ENCODE measurements around the gene SAYSD1. TPM values are rescaled to one million over a fixed set of nuclear protein-coding genes. Genes with fewer than 3 reads are reported as not detected.

The SAYSD1 gene
- total and polyA plus RNA-seq, 2 of the 8 experiments (the other 6 are each of a cell fraction or from before 2014, with no cell fraction given): 6.7 to 7.9 TPM

GRCh38 chr6:39111280-39111679 is 3.7 kb downstream of the SAYSD1 start:
- no peak overlapping the region for H4K8ac ChIP-seq (ENCODE audit: extremely low read depth, insufficient read depth, low read length)
- H3K4me2 ChIP-seq (ENCODE audit: insufficient read depth in 1 of 2, low read depth in 2 of 2, low read length in 2 of 2): no peak overlapping the region
- H3K9ac ChIP-seq (replicated peaks in 1 of 4; ENCODE audit: extremely low read depth in 1 of 4, low read depth in 3 of 4, low read length in 3 of 4): no peak overlapping the region
- no peak for FAIRE-seq
- H2BK20ac ChIP-seq (ENCODE audit: low read length): no peak overlapping the region
- peaks cover 4% of the 10 kb centered on the region; the same call in 1 of the 2 replicates for H3K23me2 ChIP-seq (ENCODE audit: low read depth, low read length)
- H4K5ac ChIP-seq (ENCODE audit: insufficient read length, low read depth, low read length): no peak overlapping the region
- H3K79me1 ChIP-seq (ENCODE audit: low read depth, low read length): no peaks in the 10 kb centered on the region; the same call in 1 of the 2 replicates
- no peak overlapping the region for H2AK5ac ChIP-seq (ENCODE audit: low read depth, low read length)
- H2BK12ac ChIP-seq (ENCODE audit: low read depth, low read length): no peak overlapping the region
- CTCF ChIA-PET (ENCODE audit: partially characterized antibody): interaction anchor here (0.6 to 1.6 kb wide), 5 partner anchors 9 to 198 kb away, joined by 3 to 10 read pairs (median 5); no protein-coding TSS in a partner anchor
- no peak overlapping the region for H3K14ac ChIP-seq (ENCODE audit: insufficient read length)
- no peaks in the 10 kb centered on the region for H3K79me2 ChIP-seq (ENCODE audit: control insufficient read depth in 1 of 2, insufficient read depth in 2 of 2, low read length in 2 of 2)
- no peak overlapping the region for H3K27ac ChIP-seq (ENCODE audit: low read depth, low read length)
- H3K4ac ChIP-seq (replicated peaks; ENCODE audit: insufficient read length, low read depth, low read length): no peak overlapping the region
- 0 out of 7 replicates have a peak, but pooled peaks cover 0 to 2% (median 0%) of the 10 kb centered on the region in 4 experiments for H3K27me3 ChIP-seq (replicated peaks in 1 of 4; ENCODE audit: control insufficient read depth in 3 of 4, extremely low read depth in 1 of 4, insufficient read depth in 3 of 4, low read length in 3 of 4)
- peaks cover 0 to 6% (median 5%) of the 10 kb centered on the region in 4 experiments; a peak in 5 of 7 replicates for H3K4me1 ChIP-seq (replicated peaks in 1 of 4; ENCODE audit: control insufficient read depth in 3 of 4, insufficient read depth in 4 of 4, low read length in 3 of 4)
- no peak overlapping the region for H2BK15ac ChIP-seq (ENCODE audit: low read length)
- H4K20me1 ChIP-seq (replicated peaks in 1 of 2; ENCODE audit: control insufficient read depth in 1 of 2, insufficient read depth in 2 of 2, low read length in 2 of 2): peaks cover 0 to 2% of the 10 kb centered on the region in 2 experiments
- POLR2A ChIA-PET (ENCODE audit: partially characterized antibody): interaction anchor here (0.7 kb wide), 1 partner anchor 191 kb away, joined by 4 read pairs; no protein-coding TSS in a partner anchor
- H4K91ac ChIP-seq (replicated peaks; ENCODE audit: insufficient read length, low read length): no peak overlapping the region
- no peaks in the 10 kb centered on the region; a peak in 3 of 8 replicates for H3K36me3 ChIP-seq (ENCODE audit: control insufficient read depth in 2 of 4, insufficient read depth in 4 of 4, low read length in 3 of 4)
- DNase-seq (ENCODE audit: low read depth in 1 of 2, low spot score in 2 of 2): no peak
- no peak overlapping the region for H2BK5ac ChIP-seq (ENCODE audit: low read depth, low read length)
- H2BK120ac ChIP-seq (replicated peaks; ENCODE audit: low read depth, low read length): no peak overlapping the region
- H3K9me3 ChIP-seq (ENCODE audit: insufficient read depth in 2 of 2, low read depth in 1 of 2, low read length in 1 of 2): no peaks in the 10 kb centered on the region
- no peak overlapping the region for H3K23ac ChIP-seq (ENCODE audit: insufficient read length)
- no peak overlapping the region for H3K4me3 ChIP-seq (ENCODE audit: extremely low read depth in 1 of 4, insufficient read depth in 2 of 4, low read depth in 3 of 4, low read length in 4 of 4)
- H3K18ac ChIP-seq (ENCODE audit: extremely low read depth, low read length): no peak overlapping the region
- no peak overlapping the region for H2AFZ ChIP-seq (ENCODE audit: low read length)
- no peak overlapping the region for H3K56ac ChIP-seq (replicated peaks; ENCODE audit: insufficient read length, low read depth, low read length)
- WGBS, 2 experiments (ENCODE audit: extremely low coverage in 1 of 2, insufficient coverage in 1 of 2, insufficient read length in 1 of 2, insufficient replicate concordance in 2 of 2, low coverage in 1 of 2, low lambda C conversion rate in 2 of 2, missing lambda C conversion rate in 1 of 2): 82% methylated on average over 5 of the region's 5 CpGs; no CpG with 5 or more reads in 1 of the 2 experiments
- no peak for TF ChIP-seq SP4 (IDR thresholded peaks at IDR 0.05; ENCODE audit: low read length)
- TF ChIP-seq POU5F1 (IDR thresholded peaks at IDR 0.05; ENCODE audit: low read depth, low read length): no peak
- TF ChIP-seq BRCA1 (IDR thresholded peaks at IDR 0.05; ENCODE audit: low read depth, low read length): no peak
- no peak for TF ChIP-seq CTCF (IDR thresholded peaks at IDR 0.05; ENCODE audit: control extremely low read depth in 1 of 3, insufficient read depth in 1 of 3, low read depth in 1 of 3, low read length in 3 of 3)
- TF ChIP-seq RBBP5 (IDR thresholded peaks at IDR 0.05; ENCODE audit: borderline replicate concordance, low read depth, low read length): no peak

Measured in H1 (cell line).